Stimulated activated CD8-positive, alpha-beta memory T cell treated with anti-CD3 and anti-CD28 coated beads, Interleukin-15, amount 100 ng/mL, for 24 hours (primary cell): ENCODE measurements around the gene IL18BP.

Experiments
- DNase-seq: peaks from one replicate; pipeline ENCODE4 v3.0.0-alpha.2; 2020; ENCODE audit warnings: low read depth

The IL18BP gene

GRCh38 chr11:71998649-71999310 lies at the start of gene IL18BP:
Gene IL18BP, plus strand, starts transcription at chr11:71998909. Its CDS starts 1,076 bp downstream, at chr11:71999985.
- DNase-seq = no peak

- DNase-seq = no peak
Observed at GRCh38 chr11:71949034-71949433, 49.7 kb upstream of the IL18BP start.

- no peak for DNase-seq
Observed at GRCh38 chr11:71951741-71952310, 46.9 kb upstream of the IL18BP start.

GRCh38 chr11:71955898-71956456 lies 42.7 kb upstream of the IL18BP start:
- DNase-seq = no peak

GRCh38 chr11:71962428-71963038 lies 36.2 kb upstream of the IL18BP start:
- DNase-seq = no peak

GRCh38 chr11:71963468-71963867 lies 35.2 kb upstream of the IL18BP start:
- DNase-seq = no peak

- no peak for DNase-seq
Observed at GRCh38 chr11:71964641-71965040, 34.1 kb upstream of the IL18BP start.

GRCh38 chr11:71971680-71972079 lies 27.0 kb upstream of the IL18BP start:
- no peak for DNase-seq

GRCh38 chr11:71976551-71976950 lies 22.2 kb upstream of the IL18BP start:
- no peak for DNase-seq

- DNase-seq = no peak
Observed at GRCh38 chr11:71977090-71977489, 21.6 kb upstream of the IL18BP start.

GRCh38 chr11:71977743-71978418 lies 20.8 kb upstream of the IL18BP start:
- DNase-seq = no peak

- DNase-seq = no peak
Observed at GRCh38 chr11:71979094-71979493, 19.6 kb upstream of the IL18BP start.

- no peak for DNase-seq
Observed at GRCh38 chr11:71979602-71980001, 19.1 kb upstream of the IL18BP start.

- no peak for DNase-seq
Observed at GRCh38 chr11:71986131-71986530, 12.6 kb upstream of the IL18BP start.

- DNase-seq = no peak
Observed at GRCh38 chr11:71987521-71987920, 11.2 kb upstream of the IL18BP start.

GRCh38 chr11:71988050-71988449 lies 10.7 kb upstream of the IL18BP start:
- no peak for DNase-seq

- DNase-seq = no peak
Observed at GRCh38 chr11:71990701-71991100, 8.0 kb upstream of the IL18BP start.

- DNase-seq = no peak
Observed at GRCh38 chr11:71991494-71991893, 7.2 kb upstream of the IL18BP start.

GRCh38 chr11:71992136-71992730 lies 6.5 kb upstream of the IL18BP start:
- DNase-seq = no peak

- DNase-seq = no peak
Observed at GRCh38 chr11:71994786-71995185, 3.9 kb upstream of the IL18BP start.

GRCh38 chr11:71995726-71996291 lies 2.9 kb upstream of the IL18BP start:
- no peak for DNase-seq

GRCh38 chr11:71996517-71996916 lies 2.2 kb upstream of the IL18BP start:
- no peak for DNase-seq
